ENCODE measurements around the gene KCNQ1.

DNA sequence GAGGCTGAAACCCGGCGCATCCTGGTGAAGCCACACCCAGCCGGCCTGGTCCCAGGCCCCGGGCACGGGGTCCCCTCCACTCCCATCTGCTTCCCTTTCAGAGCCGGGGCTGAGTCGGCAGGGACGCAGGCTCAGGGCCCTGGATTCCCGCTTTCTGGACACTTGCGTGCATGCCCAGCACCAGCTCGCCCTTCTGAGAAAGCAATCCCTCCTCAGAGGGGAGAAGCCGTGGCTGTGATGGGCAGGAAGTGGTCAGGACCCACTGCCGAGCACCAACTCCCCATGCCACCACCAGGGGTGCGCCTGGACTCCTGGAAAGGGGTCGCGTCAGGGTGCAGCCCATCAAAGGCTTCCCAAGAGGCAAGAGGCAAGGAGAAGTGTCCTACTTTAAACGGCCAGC is 425.7 kb downstream of the KCNQ1 start:
- TF ChIP-seq ZNF70 (CRISPR knock-in tag; IDR thresholded peaks at IDR 0.05) (no peak), PATZ1 (CRISPR knock-in tag; IDR thresholded peaks at IDR 0.05; ENCODE audit: borderline replicate concordance) (no peak), ZFP3 (CRISPR knock-in tag; IDR thresholded peaks at IDR 0.05) (no peak)

All from SK-N-SH treated with all-trans-retinoic acid at 6 μM for 48 hours (cell line).